ENCODE measurements around the gene ATP6AP1.

GRCh38 chrX:154412468-154412867 is 16.0 kb upstream of the ATP6AP1 start:
- TF ChIP-seq CTCF (IDR thresholded peaks at IDR 0.05; ENCODE audit: extremely low read depth in 1 of 2, insufficient read depth in 1 of 2, low read depth in 1 of 2, low read length in 2 of 2) (no peak), EZH2 (IDR thresholded peaks at IDR 0.05; ENCODE audit: borderline replicate concordance, low read depth, low read length, severe bottlenecking) (no peak), POLR2A (IDR thresholded peaks at IDR 0.05; ENCODE audit: low read depth, low read length) (no peak), POLR2AphosphoS5 (IDR thresholded peaks at IDR 0.05; ENCODE audit: insufficient read depth, low read depth, low read length) (no peak), MYC (IDR thresholded peaks at IDR 0.05; ENCODE audit: low read depth, low read length) (no peak), JUN (IDR thresholded peaks at IDR 0.05; ENCODE audit: borderline replicate concordance, insufficient read depth, insufficient read length, low read depth) (no peak), MAX (IDR thresholded peaks at IDR 0.05; ENCODE audit: insufficient read depth, insufficient read length) (no peak)
